ENCODE data around the gene LAMA5. TPM values are rescaled to one million over a fixed set of nuclear protein-coding genes. Genes with fewer than 3 reads are reported as not detected.
A peak's percentile ranks its signal among the peaks of the same experiment; 100 is the strongest.

LAMA5 gene
- total RNA-seq, 4 donors from 2014 or later, result 93.9 to 179 (median 117) TPM

DNA sequence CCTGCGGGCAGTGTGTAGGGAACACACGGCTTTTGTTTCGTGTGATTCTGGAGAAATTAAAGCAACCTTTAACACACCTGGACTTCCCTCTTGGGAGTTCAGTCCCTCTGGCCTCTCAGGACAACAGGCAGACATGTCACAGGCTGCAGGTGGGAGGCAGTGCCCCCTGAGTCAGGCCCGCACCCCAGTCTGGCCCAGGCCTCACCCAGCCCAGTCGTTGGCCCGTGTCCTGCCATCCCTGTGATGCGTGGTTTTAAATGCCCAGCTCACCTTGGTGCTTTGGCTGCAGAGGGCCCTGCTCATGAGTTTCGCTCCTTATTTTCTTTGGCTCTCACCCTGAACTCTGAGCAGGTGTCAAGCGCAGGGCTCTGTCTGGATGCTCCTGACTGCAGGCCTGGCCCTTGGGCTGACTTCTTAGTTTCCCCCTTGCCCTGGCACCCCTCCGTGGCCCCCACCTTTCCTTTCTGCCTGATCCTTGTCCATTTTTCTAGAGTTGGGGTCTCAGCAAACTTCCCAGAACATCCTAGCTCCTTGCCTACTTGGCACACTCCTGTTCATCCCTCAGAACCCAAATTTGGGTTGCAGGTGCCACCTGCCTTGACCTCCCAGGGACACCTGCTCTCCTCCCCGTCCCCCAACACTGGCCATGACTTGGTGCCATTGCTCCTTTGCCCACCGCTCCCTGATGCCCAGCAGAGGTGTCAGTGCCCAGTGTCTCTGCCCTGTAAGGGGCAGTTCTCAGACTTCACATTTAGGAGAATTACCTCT lies 42.2 kb upstream of the LAMA5 start:
- no peak for DNase-seq
- intact Hi-C loops (cut with DNase I), result loop anchor here (5.0 kb wide), 1 partner anchor 172 kb away; the partner anchor contains the start of gene OSBPL2
- Histone ChIP-seq H3K4me1 (peaks cover 36 to 47% of the 10 kb centered on the region in 2 donors), H3K36me3 (no peaks in the 10 kb centered on the region), H3K9me3 (no peaks in the 10 kb centered on the region), H3K27me3 (no peaks in the 10 kb centered on the region), H3K4me3 (replicated peaks in 1 of 3) (no peak overlapping the region), H3K27ac (peak overlapping the region; percentile 11 to 84 (median 51))
- 70 to 78% methylated on average over 10 to 12 of the region's 12 CpGs for WGBS, 2 donors
- TF ChIP-seq POLR2A (IDR thresholded peaks at IDR 0.05), result no peak
- TF ChIP-seq, protein P1, sequence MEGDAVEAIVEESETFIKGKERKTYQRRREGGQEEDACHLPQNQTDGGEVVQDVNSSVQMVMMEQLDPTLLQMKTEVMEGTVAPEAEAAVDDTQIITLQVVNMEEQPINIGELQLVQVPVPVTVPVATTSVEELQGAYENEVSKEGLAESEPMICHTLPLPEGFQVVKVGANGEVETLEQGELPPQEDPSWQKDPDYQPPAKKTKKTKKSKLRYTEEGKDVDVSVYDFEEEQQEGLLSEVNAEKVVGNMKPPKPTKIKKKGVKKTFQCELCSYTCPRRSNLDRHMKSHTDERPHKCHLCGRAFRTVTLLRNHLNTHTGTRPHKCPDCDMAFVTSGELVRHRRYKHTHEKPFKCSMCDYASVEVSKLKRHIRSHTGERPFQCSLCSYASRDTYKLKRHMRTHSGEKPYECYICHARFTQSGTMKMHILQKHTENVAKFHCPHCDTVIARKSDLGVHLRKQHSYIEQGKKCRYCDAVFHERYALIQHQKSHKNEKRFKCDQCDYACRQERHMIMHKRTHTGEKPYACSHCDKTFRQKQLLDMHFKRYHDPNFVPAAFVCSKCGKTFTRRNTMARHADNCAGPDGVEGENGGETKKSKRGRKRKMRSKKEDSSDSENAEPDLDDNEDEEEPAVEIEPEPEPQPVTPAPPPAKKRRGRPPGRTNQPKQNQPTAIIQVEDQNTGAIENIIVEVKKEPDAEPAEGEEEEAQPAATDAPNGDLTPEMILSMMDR (IDR thresholded peaks at IDR 0.05), result no peak

DNA sequence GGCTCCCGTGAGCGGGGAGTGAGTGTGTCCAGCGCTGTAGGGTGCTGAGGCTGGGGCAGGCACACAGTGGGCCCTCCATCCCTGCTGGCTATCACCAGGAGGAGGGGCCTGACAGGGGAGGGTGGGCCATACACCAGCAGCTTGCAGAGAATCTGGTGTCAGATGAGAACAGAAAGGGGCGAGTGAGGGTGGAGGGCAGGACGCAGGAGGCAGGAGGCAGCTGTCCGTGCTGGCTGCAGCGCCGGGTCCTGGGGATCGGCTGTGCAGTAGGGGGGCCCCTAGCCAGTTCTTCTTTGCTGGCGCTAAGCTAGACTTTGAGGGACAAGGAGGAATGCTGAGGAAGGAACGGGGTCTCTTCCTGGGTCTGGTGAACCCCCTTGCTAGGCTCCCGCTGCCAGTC lies 41.5 kb upstream of the LAMA5 start:
- intact Hi-C loops (cut with DNase I), result loop anchor here (5.0 kb wide), 1 partner anchor 171 kb away; the partner anchor contains the start of gene OSBPL2
- Histone ChIP-seq H3K9me3 (no peaks in the 10 kb centered on the region), H3K4me1 (peaks cover 36 to 47% of the 10 kb centered on the region in 2 donors), H3K4me3 (replicated peaks in 1 of 3) (no peak overlapping the region), H3K36me3 (no peaks in the 10 kb centered on the region), H3K27ac (peak overlapping the region in 1 of 3 donors; percentile 84), H3K27me3 (no peaks in the 10 kb centered on the region)
- 79 to 87% methylated on average over 10 to 12 of the region's 12 CpGs for WGBS, 2 donors
- no peak for TF ChIP-seq POLR2A (IDR thresholded peaks at IDR 0.05)
- TF ChIP-seq, protein P1 (IDR thresholded peaks at IDR 0.05), result no peak
- DNase-seq, result no peak

DNA sequence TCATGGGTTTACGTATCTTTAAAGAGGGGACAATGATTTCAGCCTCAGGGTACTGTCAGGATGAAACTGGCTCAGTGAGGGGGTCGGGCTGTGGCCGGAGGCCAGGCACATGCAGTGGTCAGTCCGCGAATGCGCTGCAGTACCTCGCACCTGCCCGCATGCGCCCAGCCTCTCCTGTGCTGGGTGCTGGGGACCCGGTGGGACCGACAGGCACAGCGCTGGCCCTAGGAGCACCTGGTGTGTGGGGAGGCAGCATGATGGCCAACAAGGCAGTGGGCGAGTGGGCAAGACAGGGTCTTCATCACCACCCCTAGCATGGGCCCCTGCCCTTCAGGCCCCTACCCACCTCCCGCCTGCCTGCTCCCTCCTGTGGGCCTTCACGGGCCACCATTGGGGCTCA lies 40.9 kb upstream of the LAMA5 start:
- H3K4me1 ChIP-seq, result peaks cover 36 to 47% of the 10 kb centered on the region in 2 donors
- intact Hi-C loops (cut with DNase I), result loop anchor here (5.0 kb wide), 1 partner anchor 171 kb away; the partner anchor contains the start of gene OSBPL2

DNA sequence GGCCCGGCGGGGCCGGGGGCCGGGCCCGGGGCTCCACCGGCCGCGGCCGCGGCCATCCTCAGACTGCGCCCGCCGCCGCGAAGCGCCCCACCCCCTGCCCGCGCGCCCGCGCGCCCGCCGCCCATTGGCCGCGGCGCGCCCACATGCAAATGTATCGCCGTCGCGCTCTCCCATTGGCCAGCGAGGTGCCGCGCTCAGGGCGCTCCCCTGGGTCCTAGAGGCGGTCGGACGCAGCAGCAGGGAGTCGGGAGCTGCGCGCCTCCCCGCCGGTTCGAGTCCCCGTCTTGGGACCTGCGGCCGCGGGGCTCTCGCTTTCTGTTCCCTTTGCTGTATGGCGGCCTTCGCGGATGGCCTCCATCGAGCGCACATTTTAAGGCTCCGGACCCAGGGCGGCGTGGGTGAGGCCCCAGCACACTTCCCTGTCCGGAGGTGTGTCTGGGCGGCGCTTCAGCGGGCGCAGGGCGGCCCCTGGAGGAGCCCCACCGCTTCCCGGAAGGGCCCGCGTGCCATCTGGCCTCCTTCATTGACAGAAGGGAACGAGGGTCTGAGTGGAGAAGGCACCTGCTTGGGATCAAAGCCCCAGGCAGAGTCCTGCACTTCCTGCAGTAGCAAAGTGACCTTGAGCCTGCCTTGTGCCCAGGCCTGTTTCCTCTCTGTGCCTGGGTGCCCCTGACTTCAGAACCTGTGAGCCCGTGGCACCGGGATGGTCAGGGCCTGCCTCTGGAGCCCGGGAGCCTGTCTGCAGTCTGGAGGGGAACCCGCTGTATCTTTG lies 40.3 kb upstream of the LAMA5 start, which contains the start of gene CABLES2:
Gene CABLES2, minus strand, starts transcription at position 65 of the 772 bp plus-strand sequence. Its CDS starts 9 bp downstream, at position 56.
- TF ChIP-seq POLR2A (IDR thresholded peaks at IDR 0.05), result peak in 1 of 2 donors; percentile 68
- TF ChIP-seq, protein P1 (IDR thresholded peaks at IDR 0.05), result peak in 2 of 6 experiments; percentile 35 to 36
- no peaks in the 10 kb centered on the region for H3K9me3 ChIP-seq
- peak; percentile 94 to 95 for DNase-seq
- intact Hi-C loops (cut with DNase I), result loop anchor here (5.0 kb wide), 1 partner anchor 170 kb away; the partner anchor contains the start of gene OSBPL2
- H3K4me3 ChIP-seq (replicated peaks in 1 of 3), result peak within 1 kb of the TSS; percentile 43 to 67 (median 49)
- H3K27ac ChIP-seq, result peak within 1 kb of the TSS in 2 of 3 donors; percentile 7 to 32
- peaks cover 36 to 47% of the 10 kb centered on the region in 2 donors for H3K4me1 ChIP-seq
- H3K36me3 ChIP-seq, result no peaks in the 10 kb centered on the region
- H3K27me3 ChIP-seq, result no peaks in the 10 kb centered on the region
- WGBS, 2 donors, result 16 to 93% methylated on average over 2 to 20 of the region's 73 CpGs

More for the DNA sequence above, 40.9 kb upstream of the LAMA5 start:
- Histone ChIP-seq H3K36me3 (no peaks in the 10 kb centered on the region), H3K9me3 (no peaks in the 10 kb centered on the region), H3K4me3 (replicated peaks in 1 of 3) (no peak overlapping the region), H3K27ac (peak overlapping the region in 1 of 3 donors; percentile 7), H3K27me3 (no peaks in the 10 kb centered on the region)
- no peak for DNase-seq
- WGBS, 2 donors, result 85 to 94% methylated on average over 13 of the region's 15 CpGs
- TF ChIP-seq POLR2A (IDR thresholded peaks at IDR 0.05), result no peak
- TF ChIP-seq, protein P1 (IDR thresholded peaks at IDR 0.05), result no peak

All from thyroid gland (tissue), 4 donors.